ENCODE data around the gene NT5M.

GRCh38 chr17:17341452-17341851 lies 38.3 kb downstream of the NT5M start:
- TF ChIP-seq TOX (CRISPR knock-in tag; IDR thresholded peaks at IDR 0.05; ENCODE audit: borderline replicate concordance) (no peak), ZFP30 (CRISPR knock-in tag; IDR thresholded peaks at IDR 0.05) (no peak), TCF4 (CRISPR knock-in tag; IDR thresholded peaks at IDR 0.05; ENCODE audit: borderline replicate concordance) (no peak)

Data from SK-N-SH treated with all-trans-retinoic acid at 6 μM for 48 hours (cell line).